Measurements from ENCODE around the gene SPDYE4. TPM values are rescaled to one million over a fixed set of nuclear protein-coding genes. Genes with fewer than 3 reads are reported as not detected.

The SPDYE4 gene
- total RNA-seq, 2 experiments from 2014 or later = not detected

DNA sequence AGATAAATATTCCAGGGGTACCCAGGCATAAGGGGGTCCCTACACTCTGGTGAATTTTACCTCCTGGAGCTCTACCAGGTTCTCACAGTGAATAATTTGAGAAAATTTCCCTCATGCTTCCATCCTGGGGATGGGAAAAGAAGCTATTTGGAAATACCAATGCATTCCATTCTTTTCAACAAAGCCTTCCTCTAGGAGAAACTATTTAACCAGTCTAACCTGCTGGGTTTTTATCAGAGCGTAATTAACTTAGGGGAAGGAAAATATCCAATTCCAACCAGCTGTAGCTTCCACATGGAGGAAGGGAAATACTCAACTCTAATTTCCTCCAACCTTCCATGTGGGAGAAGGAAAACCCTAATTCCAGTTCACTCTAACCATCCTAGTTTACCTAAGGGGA, 23.8 kb upstream of the SPDYE4 start:
- H3K27ac Mint-ChIP-seq = no peak overlapping the region
- Histone ChIP-seq H3K4me1 (ENCODE audit: insufficient read depth, low read length) (peaks cover 6% of the 10 kb centered on the region), H3K27me3 (ENCODE audit: control insufficient read depth in 1 of 2, insufficient read depth in 2 of 2, low read length in 2 of 2) (no peaks in the 10 kb centered on the region), H3K9me3 (ENCODE audit: control insufficient read depth in 1 of 2, insufficient read depth in 1 of 2, low read length in 2 of 2) (peaks cover 0 to 3% of the 10 kb centered on the region in 2 experiments), H3K36me3 (ENCODE audit: insufficient read depth, low read length) (no peaks in the 10 kb centered on the region), H3K4me3 (ENCODE audit: low read length) (no peak overlapping the region), H3K27ac (ENCODE audit: low read depth in 1 of 2, low read length in 2 of 2) (no peak overlapping the region)
- ChIA-PET POLR2A (no interaction called here), CTCF (interaction anchor here (1.3 kb wide), 1 partner anchor 10 kb away, joined by 4 read pairs; no protein-coding TSS in a partner anchor)
- no peaks in the 10 kb centered on the region for H3K4me1 Mint-ChIP-seq (ENCODE audit: low read depth)
- peaks cover 2% of the 10 kb centered on the region for H3K27me3 Mint-ChIP-seq
- H3K36me3 Mint-ChIP-seq (ENCODE audit: low read depth) = no peaks in the 10 kb centered on the region
- no peaks in the 10 kb centered on the region for H3K9me3 Mint-ChIP-seq
- H3K4me3 Mint-ChIP-seq = no peak overlapping the region
- ATAC-seq (ENCODE audit: poor library complexity) = no peak
- DNase-seq = no peak
- intact Hi-C loops (cut with DNase I, micrococcal nuclease) = loop anchor here in 1 of 2 experiments (10.0 kb wide), 2 partner anchors 213 to 717 kb away; no protein-coding TSS in a partner anchor
- TF ChIP-seq, protein P1, sequence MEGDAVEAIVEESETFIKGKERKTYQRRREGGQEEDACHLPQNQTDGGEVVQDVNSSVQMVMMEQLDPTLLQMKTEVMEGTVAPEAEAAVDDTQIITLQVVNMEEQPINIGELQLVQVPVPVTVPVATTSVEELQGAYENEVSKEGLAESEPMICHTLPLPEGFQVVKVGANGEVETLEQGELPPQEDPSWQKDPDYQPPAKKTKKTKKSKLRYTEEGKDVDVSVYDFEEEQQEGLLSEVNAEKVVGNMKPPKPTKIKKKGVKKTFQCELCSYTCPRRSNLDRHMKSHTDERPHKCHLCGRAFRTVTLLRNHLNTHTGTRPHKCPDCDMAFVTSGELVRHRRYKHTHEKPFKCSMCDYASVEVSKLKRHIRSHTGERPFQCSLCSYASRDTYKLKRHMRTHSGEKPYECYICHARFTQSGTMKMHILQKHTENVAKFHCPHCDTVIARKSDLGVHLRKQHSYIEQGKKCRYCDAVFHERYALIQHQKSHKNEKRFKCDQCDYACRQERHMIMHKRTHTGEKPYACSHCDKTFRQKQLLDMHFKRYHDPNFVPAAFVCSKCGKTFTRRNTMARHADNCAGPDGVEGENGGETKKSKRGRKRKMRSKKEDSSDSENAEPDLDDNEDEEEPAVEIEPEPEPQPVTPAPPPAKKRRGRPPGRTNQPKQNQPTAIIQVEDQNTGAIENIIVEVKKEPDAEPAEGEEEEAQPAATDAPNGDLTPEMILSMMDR (IDR thresholded peaks at IDR 0.05) = no peak

DNA sequence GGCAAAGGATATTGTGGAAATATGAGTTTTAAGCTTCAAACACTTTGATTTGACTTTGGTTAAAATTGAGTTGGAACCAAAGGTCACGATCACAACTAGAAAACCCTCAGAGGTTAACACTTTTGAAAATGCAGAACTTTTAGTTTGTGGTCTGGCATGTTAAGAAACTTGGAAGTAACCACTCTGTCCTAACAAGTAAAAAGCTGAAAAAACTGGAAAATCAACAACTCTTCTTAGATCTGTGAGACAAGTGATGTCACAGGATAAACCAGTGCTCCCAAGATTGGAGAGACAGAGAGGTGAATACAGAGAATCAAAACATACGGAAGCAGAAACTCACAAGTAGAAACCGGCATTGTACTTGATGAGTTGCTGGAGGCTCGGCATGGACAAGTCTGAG, 23.4 kb upstream of the SPDYE4 start:
- Mint-ChIP-seq H3K27ac (no peak overlapping the region), H3K9me3 (no peaks in the 10 kb centered on the region), H3K27me3 (peaks cover 5% of the 10 kb centered on the region), H3K36me3 (ENCODE audit: low read depth) (no peaks in the 10 kb centered on the region), H3K4me1 (ENCODE audit: low read depth) (no peaks in the 10 kb centered on the region), H3K4me3 (no peak overlapping the region)
- ChIA-PET POLR2A (no interaction called here), CTCF (interaction anchor here (1.3 kb wide), 1 partner anchor 10 kb away, joined by 4 read pairs; no protein-coding TSS in a partner anchor)
- Histone ChIP-seq H3K9me3 (ENCODE audit: control insufficient read depth in 1 of 2, insufficient read depth in 1 of 2, low read length in 2 of 2) (peaks cover 0 to 3% of the 10 kb centered on the region in 2 experiments), H3K27me3 (ENCODE audit: control insufficient read depth in 1 of 2, insufficient read depth in 2 of 2, low read length in 2 of 2) (peaks cover 0 to 3% of the 10 kb centered on the region in 2 experiments), H3K4me3 (ENCODE audit: low read length) (no peak overlapping the region), H3K27ac (ENCODE audit: low read depth in 1 of 2, low read length in 2 of 2) (no peak overlapping the region), H3K4me1 (ENCODE audit: insufficient read depth, low read length) (peaks cover 6% of the 10 kb centered on the region), H3K36me3 (ENCODE audit: insufficient read depth, low read length) (no peaks in the 10 kb centered on the region)
- TF ChIP-seq, protein P1 (IDR thresholded peaks at IDR 0.05) = no peak
- no peak for DNase-seq
- no peak for ATAC-seq (ENCODE audit: poor library complexity)
- intact Hi-C loops (cut with DNase I, micrococcal nuclease) = loop anchor here in 1 of 2 experiments (10.0 kb wide), 2 partner anchors 213 to 717 kb away; no protein-coding TSS in a partner anchor

DNA sequence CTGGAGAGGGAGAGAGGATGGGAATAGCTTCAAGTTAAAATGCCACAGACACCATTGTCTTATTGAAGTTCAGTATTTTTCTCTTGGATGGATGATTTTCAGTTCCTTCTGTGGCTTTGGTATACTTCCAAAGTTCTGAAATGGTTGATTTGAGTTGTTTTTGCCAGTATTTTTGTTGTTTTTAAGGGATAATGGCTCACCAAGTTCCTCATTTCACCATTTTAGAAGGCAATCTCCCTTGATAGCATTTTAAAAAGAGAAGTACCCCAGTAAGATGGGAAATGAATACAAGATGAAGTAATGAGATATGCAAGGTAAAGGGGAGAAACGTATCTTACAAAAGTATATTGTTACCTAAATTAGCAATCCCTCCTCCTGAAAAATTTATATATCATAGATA, 18.5 kb upstream of the SPDYE4 start:
- TF ChIP-seq, protein P1 (IDR thresholded peaks at IDR 0.05) = no peak
- no peaks in the 10 kb centered on the region for H3K36me3 ChIP-seq (ENCODE audit: insufficient read depth, low read length)
- H3K4me1 ChIP-seq (ENCODE audit: insufficient read depth, low read length) = no peaks in the 10 kb centered on the region
- DNase-seq (no peak), ATAC-seq (ENCODE audit: poor library complexity) (no peak)
- Mint-ChIP-seq H3K27me3 (peaks cover 30% of the 10 kb centered on the region), H3K4me3 (no peak overlapping the region), H3K4me1 (ENCODE audit: low read depth) (no peaks in the 10 kb centered on the region), H3K27ac (no peak overlapping the region), H3K9me3 (peaks cover 9% of the 10 kb centered on the region), H3K36me3 (ENCODE audit: low read depth) (no peaks in the 10 kb centered on the region)
- no peak overlapping the region for H3K27ac ChIP-seq (ENCODE audit: low read depth in 1 of 2, low read length in 2 of 2)
- CTCF ChIA-PET = no interaction called here
- H3K4me3 ChIP-seq (ENCODE audit: low read length) = no peak overlapping the region
- intact Hi-C loops (cut with DNase I, micrococcal nuclease) = no loop called here
- H3K9me3 ChIP-seq (ENCODE audit: control insufficient read depth in 1 of 2, insufficient read depth in 1 of 2, low read length in 2 of 2) = peaks cover 6 to 7% of the 10 kb centered on the region in 2 experiments
- H3K27me3 ChIP-seq (ENCODE audit: control insufficient read depth in 1 of 2, insufficient read depth in 2 of 2, low read length in 2 of 2) = peaks cover 6 to 19% of the 10 kb centered on the region in 2 experiments
- POLR2A ChIA-PET = no interaction called here
